PC-3 (cell line): Measurements from ENCODE around the gene COL4A3. TPM values are rescaled to one million over a fixed set of nuclear protein-coding genes. Genes with fewer than 3 reads are reported as not detected.

Experiments used
- ATAC-seq: fragments of 200-7000 bp; cut with Tn5 transposase; 2 replicates; pipeline ENCODE4 v1.9.1; 2020; ENCODE audit warnings: mild to moderate bottlenecking, moderate library complexity
- BruUV-seq: library from RNA; stranded (reverse); fragments of 400-500 nt; replicated peaks from 2 replicates; lab custom pipeline; 2021; lab: Mats Ljungman, UMichigan
- CTCF ChIA-PET: fragments of 300-600 bp; sonication (Branson Sonifier 250); formaldehyde crosslinking; loops from one replicate; lab custom pipeline; 2022; ENCODE audit warnings: antibody characterized with exemption; lab: Charles Lee
- POLR2A ChIA-PET: fragments of 300-600 bp; sonication (Branson Sonifier 250); formaldehyde crosslinking; loops from one replicate; lab custom pipeline; 2022; ENCODE audit warnings: antibody characterized with exemption; ENCODE audit not compliant: unreplicated experiment; lab: Charles Lee
- DNase-seq: peaks from one replicate; pipeline ENCODE4 v3.0.0-alpha.2; 2015
- H2AFZ ChIP-seq: fragments of 300-600 bp; sonication (generic); 2 replicates; pipeline ENCODE4 v1.6.0; 2016; ENCODE audit warnings: antibody characterized with exemption, low read length
- H3F3A ChIP-seq: fragments of 300-600 bp; sonication (generic); one replicate; pipeline ENCODE4 v1.6.0; 2017; ENCODE audit warnings: antibody characterized with exemption, low read length, control low read depth, mild to moderate bottlenecking; ENCODE audit not compliant: unreplicated experiment
- H3K27ac ChIP-seq: fragments of 300-600 bp; sonication (generic); 2 replicates; pipeline ENCODE4 v1.5.1; 2016; ENCODE audit warnings: mild to moderate bottlenecking, low read length
- H3K27me3 ChIP-seq: fragments of 300-600 bp; sonication (generic); 2 replicates; pipeline ENCODE4 v1.6.1; 2016; ENCODE audit warnings: low read length, mixed read lengths
- H3K36me3 ChIP-seq: fragments of 300-600 bp; sonication (generic); 2 replicates; pipeline ENCODE4 v1.6.1; 2016; ENCODE audit warnings: low read depth, mixed run types, low read length, mixed read lengths
- H3K4me1 ChIP-seq: fragments of 300-600 bp; sonication (generic); 2 replicates; pipeline ENCODE4 v1.5.1; 2016; ENCODE audit warnings: low read length; ENCODE audit not compliant: insufficient read depth
- H3K4me2 ChIP-seq: fragments of 300-600 bp; sonication (generic); 2 replicates; pipeline ENCODE4 v1.6.0; 2016; ENCODE audit warnings: low read length
- H3K4me3 ChIP-seq: fragments of 300-600 bp; sonication (generic); 2 replicates; pipeline ENCODE4 v1.5.1; 2016; ENCODE audit warnings: mild to moderate bottlenecking, low read length, mixed read lengths
- H3K79me2 ChIP-seq: fragments of 300-600 bp; sonication (generic); 2 replicates; pipeline ENCODE4 v1.6.1; 2017; ENCODE audit warnings: low read length, mixed read lengths
- H3K9ac ChIP-seq: fragments of 300-600 bp; sonication (generic); 2 replicates; pipeline ENCODE4 v1.6.0; 2016; ENCODE audit warnings: mild to moderate bottlenecking, low read length
- H3K9me2 ChIP-seq: fragments of 300-600 bp; sonication (generic); replicated peaks from 2 replicates; pipeline ENCODE4 v1.6.1; 2016; ENCODE audit warnings: mixed run types, low read length, mixed read lengths
- H3K9me3 ChIP-seq: fragments of 300-600 bp; sonication (generic); 2 replicates; pipeline ENCODE4 v1.6.1; 2016; ENCODE audit warnings: low read length, mixed read lengths
- H4K20me1 ChIP-seq: fragments of 300-600 bp; sonication (generic); 2 replicates; pipeline ENCODE4 v1.6.1; 2016; ENCODE audit warnings: low read length, mixed read lengths
- CTCF ChIP-seq: fragments of 300-600 bp; sonication (generic); conservative IDR thresholded peaks from 2 replicates; pipeline ENCODE4 v1.5.1; 2017; ENCODE audit warnings: antibody characterized with exemption, low read depth, mild to moderate bottlenecking, low read length
- EZH2 ChIP-seq: fragments of 300-600 bp; sonication (generic); IDR thresholded peaks from one replicate; pipeline ENCODE4 v1.6.1; 2017; ENCODE audit warnings: antibody characterized with exemption, mild to moderate bottlenecking, low read length; ENCODE audit not compliant: unreplicated experiment
- EZH2phosphoT487 ChIP-seq: fragments of 300-600 bp; sonication (generic); IDR thresholded peaks from 2 replicates; pipeline ENCODE4 v1.6.1; 2018; ENCODE audit warnings: mild to moderate bottlenecking, antibody characterized with exemption, low read length, borderline replicate concordance
- intact Hi-C: fragments of 100-400 bp; cut with micrococcal nuclease; formaldehyde crosslinking; loops from 2 replicates; pipeline ENCODE4 v1.9.0; 2023
- total RNA-seq: library from RNA; depleted of rRNA; stranded (reverse); fragments of >200 nt; gene quantifications from 2 replicates; pipeline ENCODE4 v1.2.3, GENCODE V29; 2014

The COL4A3 gene
- total RNA-seq, 1 experiment from 2014 or later, result 0.73 TPM

- POLR2A ChIA-PET, result no interaction called here
These were observed 22.3 kb downstream of the COL4A3 start for GRCh38 chr2:227186751-227187150.

GRCh38 chr2:227188292-227188691 lies 23.9 kb downstream of the COL4A3 start:
- BruUV-seq, result no TSS peak
- Histone ChIP-seq H3K79me2 (no peaks in the 10 kb centered on the region), H2AFZ (no peak overlapping the region; the same call in 1 of the 2 replicates), H3K27ac (no peak overlapping the region), H3K27me3 (no peaks in the 10 kb centered on the region), H3K4me3 (no peak overlapping the region), H3K36me3 (no peaks in the 10 kb centered on the region), H4K20me1 (no peaks in the 10 kb centered on the region), H3K9me3 (no peaks in the 10 kb centered on the region), H3K4me2 (peak overlapping the region; percentile 50), H3K4me1 (peaks cover 22% of the 10 kb centered on the region), H3K9me2 (no peaks in the 10 kb centered on the region), H3K9ac (no peak overlapping the region), H3F3A (no peaks in the 10 kb centered on the region)
- POLR2A ChIA-PET, result no interaction called here
- ATAC-seq, result peak; percentile 33; the same call in 1 of the 2 replicates
- CTCF ChIA-PET, result no interaction called here
- intact Hi-C loops, result no loop called here
- peak; percentile 64 for DNase-seq
- TF ChIP-seq EZH2phosphoT487, result no peak
- TF ChIP-seq CTCF, result no peak
- TF ChIP-seq EZH2, result no peak

More at GRCh38 chr2:227186751-227187150, 22.3 kb downstream of the COL4A3 start:
- H3K9me2 ChIP-seq, result no peaks in the 10 kb centered on the region
- ATAC-seq (no peak), DNase-seq (no peak)
- H2AFZ ChIP-seq, result no peak overlapping the region
- no peaks in the 10 kb centered on the region for H3K79me2 ChIP-seq
- H3K4me1 ChIP-seq, result peaks cover 21% of the 10 kb centered on the region
- no peaks in the 10 kb centered on the region for H3F3A ChIP-seq
- H3K9me3 ChIP-seq, result no peaks in the 10 kb centered on the region
- H3K36me3 ChIP-seq, result no peaks in the 10 kb centered on the region
- no peak overlapping the region for H3K9ac ChIP-seq
- CTCF ChIA-PET, result no interaction called here
- no peaks in the 10 kb centered on the region for H3K27me3 ChIP-seq
- no peak overlapping the region for H3K4me2 ChIP-seq
- TF ChIP-seq CTCF, result no peak
- no peak for TF ChIP-seq EZH2phosphoT487
- no peak for TF ChIP-seq EZH2
- no peak overlapping the region for H3K4me3 ChIP-seq
- H3K27ac ChIP-seq, result no peak overlapping the region
- intact Hi-C loops, result no loop called here
- BruUV-seq, result no TSS peak
- H4K20me1 ChIP-seq, result no peaks in the 10 kb centered on the region

GRCh38 chr2:227191367-227191766 lies 26.9 kb downstream of the COL4A3 start:
- ATAC-seq, result no peak

More at GRCh38 chr2:227191367-227191766, 26.9 kb downstream of the COL4A3 start:
- Histone ChIP-seq H3K9ac (no peak overlapping the region), H3K27ac (no peak overlapping the region), H3K4me1 (peaks cover 22% of the 10 kb centered on the region), H3F3A (no peaks in the 10 kb centered on the region), H3K9me3 (no peaks in the 10 kb centered on the region), H3K4me2 (0 out of 2 replicates have a peak overlapping the region, but pooled peaks have one; percentile 4), H3K36me3 (no peaks in the 10 kb centered on the region), H3K79me2 (no peaks in the 10 kb centered on the region), H3K9me2 (no peaks in the 10 kb centered on the region), H3K27me3 (no peaks in the 10 kb centered on the region), H4K20me1 (no peaks in the 10 kb centered on the region), H2AFZ (peak overlapping the region; percentile 24; the same call in 1 of the 2 replicates), H3K4me3 (no peak overlapping the region)
- ChIA-PET POLR2A (no interaction called here), CTCF (no interaction called here)
- BruUV-seq, result no TSS peak
- TF ChIP-seq EZH2 (no peak), EZH2phosphoT487 (no peak), CTCF (no peak)
- intact Hi-C loops, result no loop called here
- peak; percentile 45 for DNase-seq
